K562 (cell line): ENCODE results near the gene DCAF7. TPM values are rescaled to one million over a fixed set of nuclear protein-coding genes. Genes with fewer than 3 reads are reported as not detected.
A peak's percentile ranks its signal among the peaks of the same experiment; 100 is the strongest.

Experiments used
- ATAC-seq: fragments of 200-7000 bp; cut with Tn5 transposase; 3 replicates; pipeline ENCODE4 v1.9.1; 2020; ENCODE audit warnings: moderate library complexity
- BruUV-seq: library from RNA; stranded (reverse); fragments of 400-500 nt; replicated peaks from 2 replicates; lab custom pipeline; 2021; lab: Mats Ljungman, UMichigan
- CTCF ChIA-PET: fragments of 300-600 bp; formaldehyde crosslinking; extraction: SDS; loops from one replicate; lab custom pipeline; 2021; ENCODE audit warnings: low intra/inter-chr PET ratio; lab: Yijun Ruan, JAX
- POLR2A ChIA-PET: fragments of 300-600, 350-650 bp; sonication (Branson Sonifier 250); formaldehyde crosslinking; extraction: SDS; loops from one replicate; lab custom pipeline; 2021; ENCODE audit warnings: antibody characterized with exemption, inconsistent platforms; lab: Yijun Ruan, JAX
- DNase-seq, 4 experiments: peaks; one replicate each; pipeline versions ENCODE4 v3.0.0 to v3.0.0-alpha.2; 2011 to 2018; ENCODE audit warnings: low spot score in 3 of 4, mixed read lengths in 3 of 4; ENCODE audit errors: extremely low read depth in 1 of 4
- FAIRE-seq: peaks from 2 replicates; lab custom pipeline; 2011; peaks lifted over from hg19 to GRCh38; lab: Jason Lieb, UNC
- H2AFZ ChIP-seq: 2 replicates; pipeline ENCODE4 v1.6.0; 2011; ENCODE audit warnings: low read depth, low read length, control low read depth, inconsistent platforms
- H3K27ac ChIP-seq: fragments of 200-600 bp; 3 replicates; pipeline ENCODE4 v1.8.0; 2011; ENCODE audit warnings: low read depth, mild to moderate bottlenecking, control low read depth, inconsistent platforms, low read length, moderate library complexity, mixed read lengths; ENCODE audit errors: extremely low read depth
- H3K27me3 ChIP-seq, 2 experiments: fragments of 300-600 bp in 1 of 2; 2 replicates in 1 of 2; 3 replicates in 1 of 2; pipeline versions ENCODE4 v1.6.0 to v1.8.0; 2011; ENCODE audit warnings: inconsistent platforms in 2 of 2, low read length in 2 of 2, mild to moderate bottlenecking in 1 of 2, mixed read lengths in 1 of 2, moderate library complexity in 1 of 2; ENCODE audit not compliant: control insufficient read depth in 2 of 2, insufficient read depth in 2 of 2
- H3K36me3 ChIP-seq: fragments of 300-600 bp; 3 replicates; pipeline ENCODE4 v1.8.0; 2011; ENCODE audit warnings: mild to moderate bottlenecking, low read length, inconsistent platforms; ENCODE audit not compliant: control insufficient read depth, insufficient read depth
- H3K4me1 ChIP-seq, 2 experiments: fragments of 200-600 bp in 1 of 2; replicated peaks in 1 of 2; 2 replicates in 1 of 2; 3 replicates in 1 of 2; pipeline versions ENCODE4 v1.5.1 to v1.8.0; 2011; ENCODE audit warnings: inconsistent platforms in 2 of 2, low read length in 2 of 2, mild to moderate bottlenecking in 1 of 2, mixed read lengths in 1 of 2, moderate library complexity in 1 of 2; ENCODE audit not compliant: control insufficient read depth in 2 of 2, insufficient read depth in 2 of 2
- H3K4me2 ChIP-seq: 2 replicates; pipeline ENCODE4 v1.6.1; 2011; ENCODE audit warnings: low read length, control low read depth, inconsistent platforms, mixed read lengths; ENCODE audit not compliant: insufficient read depth
- H3K4me3 ChIP-seq: fragments of 200-600 bp; sonication (generic), shearing (Covaris generic); 2 replicates; pipeline ENCODE4 v1.5.1; 2016; ENCODE audit warnings: control low read depth, inconsistent platforms
- H3K79me2 ChIP-seq: fragments of 200-600 bp; 3 replicates; pipeline ENCODE4 v1.8.0; 2011; ENCODE audit warnings: low read length, inconsistent platforms; ENCODE audit not compliant: control insufficient read depth, insufficient read depth
- H3K9ac ChIP-seq, 2 experiments: 2 replicates each; pipeline versions ENCODE4 v1.6.0 to v1.6.1; 2011; ENCODE audit warnings: low read depth in 2 of 2, low read length in 2 of 2, control low read depth in 1 of 2, inconsistent platforms in 1 of 2, mild to moderate bottlenecking in 1 of 2, mixed read lengths in 1 of 2; ENCODE audit not compliant: insufficient read depth in 1 of 2
- H3K9me1 ChIP-seq: one replicate; pipeline ENCODE4 v1.6.0; 2011; ENCODE audit warnings: inconsistent platforms, mild to moderate bottlenecking, low read length, moderate library complexity; ENCODE audit not compliant: control insufficient read depth, insufficient read depth
- H3K9me3 ChIP-seq: replicated peaks from 2 replicates; pipeline ENCODE4 v1.5.1; 2011; ENCODE audit warnings: low read depth, low read length, inconsistent platforms; ENCODE audit not compliant: control insufficient read depth, insufficient read depth
- H4K20me1 ChIP-seq: replicated peaks from 2 replicates; pipeline ENCODE4 v1.6.1; 2011; ENCODE audit warnings: low read length, inconsistent platforms, mixed read lengths; ENCODE audit not compliant: control insufficient read depth, insufficient read depth
- NR3C1 ChIP-seq: sonication (generic); formaldehyde crosslinking; IDR thresholded peaks from 2 replicates; pipeline ENCODE4 v1.8.1; 2022; ENCODE audit warnings: missing genetic modification reagents
- PCBP1 ChIP-seq: fragments of 200-400 bp; formaldehyde crosslinking; IDR thresholded peaks from 2 replicates; pipeline ENCODE4 v1.6.1; 2018; ENCODE audit warnings: mild to moderate bottlenecking, low read depth, low read length; ENCODE audit not compliant: poor library complexity, severe bottlenecking
- RAD21 ChIP-seq, 2 experiments: fragments of 250-450 bp in 1 of 2; fragments of 450-650 bp in 1 of 2; sonication (Bioruptor Pico) in 1 of 2; formaldehyde crosslinking in 1 of 2; IDR thresholded peaks in 1 of 2; conservative IDR thresholded peaks in 1 of 2; 2 replicates each; pipeline versions ENCODE4 v1.4.0 to v1.8.0; 2020 to 2022; ENCODE audit warnings: mild to moderate bottlenecking in 2 of 2, moderate library complexity in 1 of 2
- ZBTB7A ChIP-seq: IDR thresholded peaks from 2 replicates; pipeline ENCODE4 v1.6.1; 2011; ENCODE audit warnings: low read depth, mild to moderate bottlenecking, low read length, moderate library complexity, borderline replicate concordance; ENCODE audit not compliant: control insufficient read depth
- ZNF584 ChIP-seq: fragments of 200-800 bp; sonication (Bioruptor generic); IDR thresholded peaks from 2 replicates; pipeline ENCODE4 v1.6.1; 2016; ENCODE audit warnings: low read depth, mild to moderate bottlenecking, missing genetic modification characterization, missing compliant biosample characterization
- ZNF644 ChIP-seq: fragments of 200-800 bp; sonication (Bioruptor generic); IDR thresholded peaks from 2 replicates; pipeline ENCODE4 v1.6.1; 2016; ENCODE audit warnings: low read depth, missing genetic modification characterization, missing compliant biosample characterization
- WGBS: fragments of 100-300 bp; shearing (Covaris generic); methylation state at CpG from one replicate; pipeline ENCODE4 v1.1.6; 2016; ENCODE audit warnings: low coverage, mixed read lengths; ENCODE audit not compliant: insufficient coverage; ENCODE audit errors: missing lambda C conversion rate; 5-methylcytosine and 5-hydroxymethylcytosine counted together
- in situ Hi-C: fragments of 300-500 bp; cut with MboI; formaldehyde crosslinking; loops from 4 replicates; pipeline ENCODE4 v1.15.0; 2018; ENCODE audit warnings: inconsistent platforms, mixed read lengths
- intact Hi-C: fragments of 100-400 bp; cut with micrococcal nuclease; formaldehyde crosslinking; loops from 2 replicates; pipeline ENCODE4 v1.14.2; 2022
- polyA plus RNA-seq, 8 experiments: library from polyadenylated mRNA; depleted of rRNA in 4 of 8; stranded (reverse) in 5 of 8; unstranded in 3 of 8; fragments of >200 nt; fragmentation: Nextera tagmentation in 2 of 8; fragmentation: Illumina TruSeq in 1 of 8; extraction: Ambion mirVana in 2 of 8; extraction: Trizol in 1 of 8; gene quantifications; 2 replicates each; pipeline versions ENCODE4 v1.2.1 to v1.2.3, GENCODE V29; 2011 to 2014; ENCODE audit warnings: inconsistent platforms in 1 of 8, missing spikeins in 1 of 8
- total RNA-seq, 7 experiments: library from RNA; depleted of rRNA in 6 of 7; stranded (reverse); fragments of >200 nt in 6 of 7; fragmentation: Illumina TruSeq in 2 of 7; extraction: Trizol in 2 of 7; gene quantifications; 2 replicates each; pipeline versions ENCODE4 v1.2.1 to v1.2.3, GENCODE V29; 2011 to 2021; ENCODE audit warnings: low replicate concordance in 1 of 7
- TF ChIP-seq, protein P1 (sequence below), 2 experiments: fragments of 450-650 bp; formaldehyde crosslinking in 1 of 2; IDR thresholded peaks; 2 replicates each; pipeline versions ENCODE4 v1.4.0 to v1.6.1; 2014 to 2020; ENCODE audit warnings: mild to moderate bottlenecking in 2 of 2, borderline replicate concordance in 1 of 2, low read depth in 1 of 2

DCAF7 gene
- total and polyA plus RNA-seq, 9 of the 15 experiments (the other 6 are each of a cell fraction or from before 2014, with no cell fraction given): 30.8 to 123 (median 40.2) TPM

DNA sequence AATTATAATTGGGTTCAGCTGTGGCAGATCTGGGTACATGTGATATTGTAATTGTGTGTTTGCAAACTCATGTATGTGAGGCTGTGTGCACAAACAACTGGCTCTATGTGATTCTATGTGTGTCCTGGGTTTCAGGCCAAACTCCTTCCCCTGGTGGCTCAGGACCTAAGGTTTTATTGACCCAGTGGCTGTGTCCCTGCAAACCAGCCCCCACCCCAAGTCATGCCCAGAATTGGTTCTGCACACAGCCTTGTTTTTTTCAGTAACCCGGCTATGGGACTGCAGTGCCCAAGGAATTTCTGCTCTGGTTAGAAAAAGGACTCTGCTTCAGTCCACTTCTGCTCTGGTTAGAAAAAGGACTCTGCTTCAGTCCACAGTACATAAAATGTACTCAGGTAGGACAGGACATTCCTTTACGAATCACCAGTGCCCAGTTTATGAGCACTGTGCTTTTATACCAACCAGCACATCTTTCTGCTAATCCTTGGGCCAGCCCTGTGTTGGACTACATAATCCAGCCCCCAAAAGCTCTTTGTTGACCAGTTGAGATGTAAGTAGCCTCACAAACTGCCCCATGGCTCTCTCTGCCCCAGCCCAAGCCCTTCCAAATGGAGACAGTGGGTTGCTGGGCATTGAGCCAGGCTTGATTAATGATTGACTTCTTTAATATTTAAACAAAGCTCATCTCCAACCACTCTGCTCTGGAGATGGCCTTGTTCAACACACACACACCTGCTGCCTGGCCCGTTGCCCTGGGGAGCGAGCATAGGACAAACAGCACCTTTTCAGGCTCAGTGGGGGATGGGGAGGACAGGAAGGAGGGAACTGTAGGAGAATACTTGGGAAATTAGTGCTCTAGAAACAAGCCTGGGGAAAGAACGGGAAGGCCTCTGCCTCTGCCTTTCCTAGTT is 30.1 kb upstream of the DCAF7 start (continued):
- TF ChIP-seq NR3C1 (CRISPR knock-in tag): no peak

DNA sequence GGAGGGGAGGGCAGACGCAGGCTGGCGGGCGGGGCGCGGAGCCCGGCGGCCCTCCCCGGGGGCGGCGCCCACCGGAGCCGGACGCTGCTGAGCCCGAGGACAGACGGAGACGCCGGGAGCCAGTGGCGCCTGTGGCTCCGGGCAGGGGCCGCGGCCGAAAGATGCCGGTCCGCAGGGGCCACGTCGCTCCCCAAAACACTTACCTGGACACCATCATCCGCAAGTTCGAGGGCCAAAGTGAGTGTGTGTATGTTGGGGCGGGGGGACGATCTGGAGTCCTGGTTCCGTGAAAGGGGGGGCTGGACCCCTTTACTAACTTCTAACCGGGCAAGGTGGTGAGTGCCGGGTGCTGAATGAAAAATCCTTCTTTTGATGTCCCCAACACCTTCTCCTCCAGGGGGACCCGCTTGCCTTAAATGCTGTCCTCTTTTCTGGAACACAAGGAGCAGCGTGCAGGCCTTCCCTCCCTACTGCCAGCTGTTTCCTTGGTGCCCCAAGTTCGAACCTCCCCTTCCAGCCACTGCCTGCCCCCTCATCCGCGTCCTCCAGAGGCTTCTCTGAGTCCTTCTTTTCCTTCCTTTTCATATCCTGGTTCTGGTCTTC is 26.9 kb upstream of the DCAF7 start, which contains the start of gene KCNH6:
Gene KCNH6, plus strand, starts transcription at position 106 of the 603 bp plus-strand sequence. Its CDS starts 56 bp downstream, at position 162.
- ATAC-seq: no peak; the same call in 1 of the 3 replicates
- H3K4me3 ChIP-seq: peak within 1 kb of the TSS; percentile 13; the same call in 1 of the 2 replicates
- no peaks in the 10 kb centered on the region for H3K79me2 ChIP-seq
- CTCF ChIA-PET: no interaction called here
- no peak for DNase-seq
- no peak for FAIRE-seq
- no TSS peak for BruUV-seq
- H3K4me1 ChIP-seq: peaks cover 0 to 5% of the 10 kb centered on the region in 2 experiments; a peak in 2 of 5 replicates
- peaks cover 25% of the 10 kb centered on the region for H4K20me1 ChIP-seq
- intact Hi-C loops: no loop called here
- H3K4me2 ChIP-seq: peak within 1 kb of the TSS; percentile 37
- no peak for TF ChIP-seq ZNF644 (tag)
- TF ChIP-seq ZBTB7A: peak; percentile 11; the same call in 1 of the 2 replicates
- TF ChIP-seq ZNF584 (CRISPR knock-in tag): no peak
- TF ChIP-seq PCBP1: peak; percentile 62
- TF ChIP-seq RAD21 (CRISPR knock-in tag; conservative IDR thresholded peaks at IDR 0.05 in 1 of 2, IDR thresholded peaks at IDR 0.05 in 1 of 2): 0 out of 4 replicates have a peak, but pooled peaks of 1 of the 2 experiments have one; percentile 7
- TF ChIP-seq, protein P1, sequence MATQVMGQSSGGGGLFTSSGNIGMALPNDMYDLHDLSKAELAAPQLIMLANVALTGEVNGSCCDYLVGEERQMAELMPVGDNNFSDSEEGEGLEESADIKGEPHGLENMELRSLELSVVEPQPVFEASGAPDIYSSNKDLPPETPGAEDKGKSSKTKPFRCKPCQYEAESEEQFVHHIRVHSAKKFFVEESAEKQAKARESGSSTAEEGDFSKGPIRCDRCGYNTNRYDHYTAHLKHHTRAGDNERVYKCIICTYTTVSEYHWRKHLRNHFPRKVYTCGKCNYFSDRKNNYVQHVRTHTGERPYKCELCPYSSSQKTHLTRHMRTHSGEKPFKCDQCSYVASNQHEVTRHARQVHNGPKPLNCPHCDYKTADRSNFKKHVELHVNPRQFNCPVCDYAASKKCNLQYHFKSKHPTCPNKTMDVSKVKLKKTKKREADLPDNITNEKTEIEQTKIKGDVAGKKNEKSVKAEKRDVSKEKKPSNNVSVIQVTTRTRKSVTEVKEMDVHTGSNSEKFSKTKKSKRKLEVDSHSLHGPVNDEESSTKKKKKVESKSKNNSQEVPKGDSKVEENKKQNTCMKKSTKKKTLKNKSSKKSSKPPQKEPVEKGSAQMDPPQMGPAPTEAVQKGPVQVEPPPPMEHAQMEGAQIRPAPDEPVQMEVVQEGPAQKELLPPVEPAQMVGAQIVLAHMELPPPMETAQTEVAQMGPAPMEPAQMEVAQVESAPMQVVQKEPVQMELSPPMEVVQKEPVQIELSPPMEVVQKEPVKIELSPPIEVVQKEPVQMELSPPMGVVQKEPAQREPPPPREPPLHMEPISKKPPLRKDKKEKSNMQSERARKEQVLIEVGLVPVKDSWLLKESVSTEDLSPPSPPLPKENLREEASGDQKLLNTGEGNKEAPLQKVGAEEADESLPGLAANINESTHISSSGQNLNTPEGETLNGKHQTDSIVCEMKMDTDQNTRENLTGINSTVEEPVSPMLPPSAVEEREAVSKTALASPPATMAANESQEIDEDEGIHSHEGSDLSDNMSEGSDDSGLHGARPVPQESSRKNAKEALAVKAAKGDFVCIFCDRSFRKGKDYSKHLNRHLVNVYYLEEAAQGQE (IDR thresholded peaks at IDR 0.05; ENCODE audit: borderline replicate concordance): no peak
- TF ChIP-seq, protein P1 (CRISPR knock-in tag; IDR thresholded peaks at IDR 0.05; ENCODE audit: low read depth): peak; percentile 82; the same call in 1 of the 2 replicates
- H3K27me3 ChIP-seq: peaks cover 6 to 44% of the 10 kb centered on the region in 2 experiments; a peak in 4 of 5 replicates
- H3K9ac ChIP-seq: no peak within 1 kb of the TSS
- H3K36me3 ChIP-seq: no peaks in the 10 kb centered on the region
- peaks cover 3% of the 10 kb centered on the region for H3K9me1 ChIP-seq
- POLR2A ChIA-PET: interaction anchor here (0.7 to 1.0 kb wide), 2 partner anchors 12 to 31 kb away, joined by 3 read pairs; no protein-coding TSS in a partner anchor
- 4% methylated on average over 24 of the region's 38 CpGs for whole genome bisulfite sequencing
- in situ Hi-C loops: no loop called here
- H3K27ac ChIP-seq: no peak within 1 kb of the TSS
- H2AFZ ChIP-seq: no peak within 1 kb of the TSS
- no peaks in the 10 kb centered on the region for H3K9me3 ChIP-seq
